Measurements from ENCODE around the gene SMG7.

- no peak for TF ChIP-seq CTCF (IDR thresholded peaks at IDR 0.05)
- no peak for TF ChIP-seq POLR2A (IDR thresholded peaks at IDR 0.05)
These were observed 5.9 kb downstream of the SMG7 start for GRCh38 chr1:183477986-183478781.

Measured in adrenal gland (tissue), 5 donors.